GM18498 (cell line): Measurements from ENCODE around the gene TMEM63A.
A peak's percentile ranks its signal among the peaks of the same experiment; 100 is the strongest.

Source experiments
- ATAC-seq: cut with Tn5 transposase; IDR thresholded peaks from one replicate; pipeline ENCODE4 v1.9.1; 2021; ENCODE audit warnings: mild to moderate bottlenecking, moderate library complexity; ENCODE audit not compliant: unreplicated experiment

TMEM63A gene

DNA sequence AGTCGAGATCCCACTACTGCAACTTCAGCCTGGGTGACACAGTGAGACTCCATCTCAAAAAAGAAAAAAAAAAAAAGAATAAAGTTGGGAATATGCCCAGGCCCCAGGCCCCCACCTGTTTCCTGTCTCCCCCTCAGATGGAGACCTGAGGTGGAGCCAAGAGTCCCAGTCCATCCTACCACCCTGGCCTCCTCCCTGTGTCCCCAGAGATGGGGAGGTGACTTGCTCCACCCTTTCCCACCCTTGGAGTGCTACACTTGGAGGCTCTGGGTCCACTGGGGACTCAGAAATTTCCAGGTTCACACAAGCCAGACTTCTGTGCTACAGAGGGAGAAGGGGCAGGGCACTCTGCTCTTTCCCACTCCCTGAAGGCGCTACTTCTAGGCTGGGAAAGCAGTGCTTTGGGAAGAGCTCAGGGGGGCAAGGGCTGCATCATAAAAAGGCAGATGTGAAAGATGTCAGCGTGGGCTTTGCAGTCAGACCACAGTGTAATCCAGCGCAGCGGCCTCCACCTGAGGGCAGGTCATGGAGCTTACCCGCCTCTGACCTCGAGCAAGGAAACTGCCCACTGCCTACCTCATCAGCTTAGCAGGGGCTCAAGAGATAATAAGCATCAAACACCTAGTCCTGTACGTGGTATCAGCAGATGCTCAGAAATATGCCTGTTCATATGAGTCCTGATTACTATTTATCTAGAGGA lies 13.4 kb downstream of the TMEM63A start:
- no peak for ATAC-seq

DNA sequence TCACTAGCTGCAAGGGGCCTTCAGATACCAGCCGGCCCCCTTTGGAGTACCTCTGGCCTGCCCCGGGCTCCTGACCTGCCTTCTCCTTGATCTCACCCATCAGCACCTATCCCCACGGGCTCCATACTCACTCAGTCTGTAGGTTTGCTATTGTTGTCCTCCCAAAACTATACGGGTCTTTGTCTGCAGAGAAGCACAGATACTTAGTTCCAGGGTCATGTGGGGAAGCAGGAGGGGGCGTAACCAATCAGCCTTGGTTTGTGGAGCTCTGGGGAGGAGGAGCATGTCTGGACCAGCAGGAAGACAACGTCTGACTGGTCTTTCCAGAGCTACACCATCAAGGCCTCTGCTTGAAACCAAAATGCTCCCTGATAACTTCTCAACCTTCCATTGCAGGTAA lies 15.2 kb downstream of the TMEM63A start:
- no peak for ATAC-seq

DNA sequence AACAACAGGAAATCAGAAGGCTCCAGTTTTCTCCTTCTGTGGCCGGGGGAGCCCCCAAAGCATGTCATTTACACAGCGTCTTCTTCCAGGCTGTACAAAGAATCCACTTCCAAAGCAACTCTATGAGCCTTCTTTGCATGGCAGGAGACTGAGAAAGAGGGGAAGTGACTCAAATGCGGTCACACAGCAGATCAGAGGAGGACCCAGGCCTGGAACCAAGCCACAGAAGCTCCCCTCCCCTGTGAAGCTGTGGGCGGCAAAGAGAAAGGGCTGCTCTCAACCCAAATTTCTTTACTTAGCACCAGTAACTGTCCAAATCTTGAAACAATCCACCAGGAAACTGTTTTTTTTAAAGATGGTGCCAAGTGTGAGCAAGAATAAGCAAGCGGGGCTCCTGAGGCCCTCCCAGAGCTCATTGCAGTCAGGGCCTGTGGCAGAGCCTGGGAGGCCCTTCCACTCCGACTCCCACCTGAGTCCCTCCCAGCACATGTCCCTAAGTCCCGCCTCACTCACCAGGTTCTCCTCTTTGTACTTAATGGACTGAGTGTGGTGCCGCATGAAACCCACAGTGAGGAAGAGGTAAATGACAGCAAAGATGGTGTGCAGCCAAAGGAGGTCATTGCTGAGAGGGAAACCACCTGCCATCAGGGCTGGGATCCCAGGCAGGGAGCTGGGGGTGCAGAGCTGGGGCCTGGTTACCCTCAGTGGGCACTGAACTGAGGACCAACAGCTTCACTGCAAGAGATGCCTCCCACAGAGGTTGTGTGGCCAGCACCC lies 15.9 kb downstream of the TMEM63A start:
- peak; percentile 77 for ATAC-seq

DNA sequence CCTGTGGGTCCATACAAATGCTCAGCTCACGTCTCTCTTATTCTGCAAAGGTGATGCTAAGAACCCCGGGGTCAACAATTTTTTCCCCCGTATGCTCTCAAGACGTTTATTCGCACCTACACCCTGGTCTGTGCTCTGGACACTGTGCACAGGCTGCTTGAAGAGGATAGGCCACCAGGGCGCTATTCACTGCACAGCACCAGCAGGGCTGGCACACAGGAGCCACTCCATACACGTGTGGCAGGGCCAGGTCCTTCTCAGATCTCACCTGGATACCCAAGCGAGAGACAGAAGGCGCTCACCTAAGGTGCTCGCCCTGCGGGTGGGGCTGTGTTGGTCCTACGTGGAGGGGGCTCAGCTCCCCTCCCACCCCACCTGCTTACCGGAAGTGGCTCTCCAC lies 16.7 kb downstream of the TMEM63A start:
- ATAC-seq, result no peak

DNA sequence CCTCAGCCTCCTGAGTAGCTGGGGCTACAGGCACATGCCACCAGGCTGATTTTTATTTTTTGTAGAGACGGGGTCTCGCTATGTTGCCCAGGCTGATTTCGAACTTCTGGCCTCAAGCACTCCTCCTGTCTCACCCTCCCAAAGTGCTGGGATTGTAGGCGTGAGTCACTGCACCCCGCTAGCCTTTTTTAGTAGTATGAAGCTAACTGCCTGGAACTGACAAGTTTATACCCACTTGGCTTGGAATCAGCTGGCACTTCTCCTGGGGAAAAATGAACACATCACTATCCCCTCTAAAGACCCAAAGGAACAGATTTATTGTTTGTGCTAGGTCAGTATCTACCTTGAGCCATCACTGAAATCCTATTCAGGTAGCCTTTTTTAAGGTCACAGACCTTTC lies 19.0 kb downstream of the TMEM63A start:
- ATAC-seq, result no peak

DNA sequence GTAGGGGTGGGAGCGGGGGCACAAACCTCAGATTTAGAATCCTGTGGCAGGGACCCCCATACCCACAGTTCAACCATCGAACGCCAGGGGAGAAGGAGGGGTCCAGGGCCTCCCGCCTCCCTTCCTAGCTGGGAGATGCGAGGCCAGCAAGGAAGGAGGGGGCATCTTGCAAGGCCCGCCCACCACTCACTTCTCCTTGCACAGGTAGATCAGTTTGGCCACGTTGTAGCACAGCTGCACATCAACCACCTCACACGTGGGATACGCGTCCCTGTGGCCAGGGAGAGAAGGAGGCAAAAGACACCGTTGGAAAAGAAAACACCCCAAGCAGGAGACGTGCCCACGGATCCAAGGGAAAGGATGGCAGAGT lies 19.6 kb downstream of the TMEM63A start:
- no peak for ATAC-seq

DNA sequence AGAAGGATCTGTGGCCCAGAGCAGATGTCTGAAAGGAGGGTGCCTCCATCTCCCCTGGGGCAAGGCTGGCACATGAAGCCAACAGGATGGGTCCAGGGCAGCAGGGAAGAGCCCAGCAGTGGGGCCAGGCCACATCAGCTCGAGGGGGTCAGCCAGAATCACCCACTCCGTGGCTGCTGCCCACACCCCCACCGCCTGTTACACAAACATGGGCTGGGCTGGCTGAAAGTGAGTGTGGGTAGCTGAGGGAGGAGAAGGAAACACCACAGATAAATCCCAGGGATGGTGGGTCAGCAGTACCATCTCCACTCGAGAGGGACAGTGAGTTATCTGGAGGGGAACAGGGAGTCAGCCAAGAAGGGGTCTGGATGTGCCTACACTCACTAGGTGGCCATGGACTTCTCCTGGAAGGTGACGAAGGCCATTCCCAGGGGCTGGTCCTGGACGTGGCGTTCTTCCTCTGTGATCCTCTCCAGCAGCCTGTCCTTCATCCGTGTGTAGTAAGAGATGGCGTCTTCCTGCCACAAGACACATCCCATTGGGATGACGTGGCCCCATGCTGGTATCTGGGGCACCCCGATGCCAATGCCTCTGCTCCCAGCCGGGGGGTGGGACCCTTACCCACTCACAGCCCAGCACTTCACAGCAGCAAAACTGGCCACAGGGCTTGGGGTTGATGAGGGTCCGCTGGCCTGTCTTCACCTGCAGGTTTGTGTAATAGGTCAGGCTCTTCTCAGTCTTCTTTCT lies 20.2 kb downstream of the TMEM63A start:
- ATAC-seq, result no peak

DNA sequence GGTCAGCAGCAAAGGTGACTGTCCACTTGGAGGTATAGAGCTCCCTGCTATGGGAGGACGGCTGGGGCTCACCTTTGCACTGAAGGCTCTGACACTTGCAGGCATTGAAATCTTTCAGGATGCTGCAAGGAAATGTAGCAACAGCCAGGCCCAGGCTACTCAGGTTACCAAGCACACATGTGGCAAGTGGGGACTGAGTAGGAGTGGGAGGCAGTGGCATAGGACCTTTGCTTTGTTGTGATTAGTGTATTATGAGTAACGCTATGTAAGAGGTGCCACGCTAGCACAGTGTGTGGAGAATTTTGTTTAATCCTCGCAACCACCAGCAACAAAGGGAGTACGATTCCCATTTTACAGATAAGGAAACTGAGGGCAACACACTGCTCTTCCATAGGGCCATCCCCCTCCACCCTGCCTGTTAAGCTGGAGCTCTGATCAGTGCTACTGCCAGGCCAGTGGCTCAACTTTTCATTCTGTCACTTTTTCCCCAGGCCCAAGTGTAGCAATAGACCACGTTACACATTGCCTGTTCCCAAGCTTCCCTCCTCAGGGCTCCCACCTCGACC lies 21.2 kb downstream of the TMEM63A start:
- ATAC-seq, result no peak

DNA sequence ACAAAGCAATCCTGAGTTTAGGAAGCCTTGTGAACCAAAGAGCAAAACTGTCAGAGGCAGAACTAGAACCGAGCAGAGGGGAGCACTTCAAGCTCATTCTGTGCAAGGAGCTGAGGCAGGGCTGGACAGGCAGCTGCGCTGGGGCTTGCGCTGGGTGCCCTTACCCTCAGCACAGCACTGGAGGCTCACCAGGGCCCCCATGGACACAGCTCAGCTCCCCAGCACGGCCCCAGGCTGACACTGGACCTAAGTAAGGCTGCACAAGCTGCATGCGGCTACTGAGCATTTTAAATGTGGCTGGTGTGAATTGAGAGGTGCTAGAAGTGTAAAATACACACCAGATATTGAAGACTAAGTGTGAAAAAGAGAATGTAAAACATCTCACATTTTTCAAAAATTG lies 22.1 kb downstream of the TMEM63A start:
- ATAC-seq, result no peak

DNA sequence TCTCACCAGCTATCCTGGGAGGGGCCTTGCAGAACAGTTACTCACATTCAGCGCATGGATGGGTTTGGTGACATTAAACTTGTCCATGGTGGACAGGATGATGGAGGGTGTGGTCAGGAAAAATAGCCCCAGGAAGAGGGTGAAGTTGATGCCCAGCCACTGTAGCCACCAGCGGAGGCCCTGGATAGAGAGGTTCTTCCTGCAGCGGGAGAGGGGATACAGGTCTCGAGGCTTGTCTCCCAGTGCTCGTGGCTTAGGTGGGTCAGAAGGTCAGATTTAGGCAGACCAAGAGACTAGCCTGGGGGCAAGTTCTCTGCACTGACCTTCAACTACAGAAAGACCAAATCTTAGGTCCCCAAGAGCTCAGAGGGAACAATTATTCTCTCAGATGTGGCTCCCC lies 23.0 kb downstream of the TMEM63A start:
- no peak for ATAC-seq

DNA sequence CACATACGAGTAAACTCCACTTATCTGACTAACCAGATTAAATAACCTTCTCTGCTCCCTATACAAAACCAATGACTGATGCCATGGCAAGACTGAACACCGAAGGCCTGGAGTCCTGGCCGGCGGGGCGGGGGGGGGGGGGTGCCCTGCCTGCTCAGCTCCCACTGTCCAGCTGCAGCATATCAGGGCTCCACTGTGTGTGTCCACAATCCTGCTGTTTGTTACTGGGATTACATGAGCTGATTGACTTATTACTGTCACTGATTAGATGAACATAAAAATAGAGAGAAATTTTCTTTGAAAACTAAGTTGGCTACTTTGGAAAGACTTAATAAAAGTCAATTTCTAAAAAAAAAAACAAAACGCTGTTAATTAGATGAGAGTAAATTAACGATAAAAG lies 24.9 kb downstream of the TMEM63A start:
- no peak for ATAC-seq

DNA sequence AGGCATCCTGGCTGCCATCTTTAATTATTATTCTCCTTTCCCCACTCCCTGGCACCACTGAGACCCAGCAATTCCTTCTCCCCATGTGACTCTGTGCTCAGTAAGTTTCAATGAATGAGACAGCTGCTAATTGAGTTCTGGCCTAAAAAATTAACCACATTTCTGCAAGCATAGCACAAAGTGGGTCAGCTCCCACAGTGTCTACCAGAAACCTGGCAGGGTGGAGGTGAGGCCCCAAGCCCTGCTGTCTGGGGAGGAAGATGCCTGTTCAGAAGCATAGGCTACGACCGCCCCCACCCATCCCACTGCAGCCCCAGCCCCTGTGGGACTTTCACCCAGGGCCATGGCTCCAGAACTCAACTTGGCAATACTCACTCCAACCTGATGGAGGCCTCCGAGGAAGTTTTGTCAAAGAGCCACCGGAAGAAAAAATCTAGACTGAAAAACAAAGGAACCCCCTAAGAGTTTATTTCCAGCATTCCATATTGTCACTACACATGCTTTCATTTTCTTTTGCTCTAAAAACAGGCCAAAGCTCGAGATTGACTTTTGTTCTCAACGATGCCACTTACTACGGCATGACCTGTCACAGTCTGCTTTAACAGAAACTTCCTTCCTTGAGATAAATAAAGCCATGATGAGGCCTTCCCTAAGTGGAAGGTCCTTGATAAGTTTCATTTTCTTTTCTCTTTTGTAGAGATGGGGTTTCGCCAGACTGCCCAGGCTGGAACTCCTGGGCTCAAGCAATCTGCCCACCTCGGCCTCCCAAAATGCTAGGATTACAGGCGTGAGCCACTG lies 26.5 kb downstream of the TMEM63A start:
- ATAC-seq, result no peak

DNA sequence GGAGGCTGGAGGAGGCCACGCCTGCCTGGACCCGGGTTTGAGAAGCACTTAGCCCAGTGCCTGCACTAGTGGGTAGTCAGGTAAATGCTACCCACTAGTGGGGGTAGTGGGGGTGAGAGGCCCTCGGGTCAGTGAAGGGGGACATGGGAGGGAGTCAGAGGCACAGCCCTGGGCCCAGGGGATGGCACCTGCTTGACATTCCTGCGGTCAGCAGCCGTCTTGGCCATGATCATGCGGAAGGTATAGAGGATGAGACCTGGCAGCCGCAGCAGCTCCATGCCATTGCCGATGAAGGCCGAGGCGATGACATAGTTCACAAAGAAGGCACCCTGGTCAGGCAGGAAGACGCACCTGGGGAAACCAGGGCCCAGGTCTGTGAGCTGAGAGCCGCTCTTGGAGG lies 28.7 kb downstream of the TMEM63A start:
- ATAC-seq, result no peak

DNA sequence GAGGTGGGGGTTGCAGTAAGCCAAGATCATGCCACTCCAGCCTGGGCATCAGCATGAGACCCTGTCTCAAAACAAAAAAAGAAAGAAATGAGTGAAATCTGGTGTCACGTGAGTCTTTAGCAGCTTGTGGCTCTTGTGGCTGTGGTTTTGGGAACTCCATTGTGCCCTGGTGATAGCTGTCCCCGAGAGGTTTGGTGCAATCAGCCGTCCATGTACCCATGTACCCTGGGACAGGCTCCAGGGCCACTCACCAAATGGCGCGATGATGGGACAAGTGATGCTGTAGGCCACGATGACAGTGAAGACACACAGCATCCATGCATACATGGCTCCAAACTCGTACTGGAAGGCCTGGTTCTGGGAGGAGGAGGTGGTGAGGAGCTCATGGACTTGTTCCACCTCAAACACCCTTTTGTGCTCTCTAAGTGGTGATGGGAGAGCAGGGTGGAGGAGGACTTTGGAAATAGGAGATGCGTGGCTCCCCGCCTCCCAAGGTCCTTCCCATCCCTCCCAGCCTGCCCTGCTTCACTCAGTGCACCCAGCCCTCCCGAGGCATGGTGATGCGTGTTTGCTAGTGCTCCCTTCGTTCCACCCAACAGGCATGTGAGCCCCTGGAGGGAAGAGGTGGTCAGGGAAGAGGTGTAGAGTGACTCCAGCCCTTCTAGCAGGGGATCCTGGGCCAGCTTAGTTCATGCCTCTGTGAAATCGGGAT lies 29.6 kb downstream of the TMEM63A start:
- no peak for ATAC-seq

DNA sequence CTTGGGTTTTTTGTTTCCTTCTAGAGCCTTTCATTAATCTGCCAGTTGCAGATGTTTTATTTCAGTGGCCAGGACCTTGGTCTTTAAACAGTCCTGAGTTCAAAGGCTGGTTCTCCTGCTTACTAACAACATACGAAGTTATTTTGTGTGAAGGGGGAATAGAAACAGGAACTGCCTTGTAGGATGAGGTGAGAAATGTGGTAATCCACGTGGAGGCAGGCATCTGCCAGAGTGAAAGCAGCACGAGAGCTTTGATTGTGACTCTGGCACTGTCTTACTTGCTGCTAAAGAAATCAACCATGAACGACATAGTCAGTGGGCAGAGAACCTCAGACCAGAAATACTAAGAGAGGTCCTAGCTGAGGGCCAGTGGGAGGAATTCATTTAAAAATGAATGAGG lies 30.4 kb downstream of the TMEM63A start:
- ATAC-seq, result peak; percentile 56

DNA sequence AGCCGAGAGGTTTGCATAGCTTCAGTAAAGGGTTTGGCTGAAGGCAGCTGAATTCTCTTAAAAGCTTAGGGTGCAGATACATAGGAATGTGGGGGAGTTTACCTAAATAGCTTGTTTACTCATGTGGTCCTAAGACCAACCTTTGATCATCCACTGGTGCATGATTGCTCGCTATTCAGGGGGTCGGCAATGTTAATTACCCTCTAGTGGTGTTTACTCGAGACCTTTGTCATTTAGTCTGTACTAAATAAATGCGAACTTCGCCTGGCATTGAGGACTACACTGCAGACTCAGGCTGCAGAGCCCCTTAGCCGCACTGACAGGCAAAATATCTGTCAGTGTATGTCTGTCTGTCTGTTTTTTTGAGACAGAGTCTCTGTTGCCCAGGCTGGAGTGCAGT lies 31.8 kb downstream of the TMEM63A start:
- no peak for ATAC-seq

DNA sequence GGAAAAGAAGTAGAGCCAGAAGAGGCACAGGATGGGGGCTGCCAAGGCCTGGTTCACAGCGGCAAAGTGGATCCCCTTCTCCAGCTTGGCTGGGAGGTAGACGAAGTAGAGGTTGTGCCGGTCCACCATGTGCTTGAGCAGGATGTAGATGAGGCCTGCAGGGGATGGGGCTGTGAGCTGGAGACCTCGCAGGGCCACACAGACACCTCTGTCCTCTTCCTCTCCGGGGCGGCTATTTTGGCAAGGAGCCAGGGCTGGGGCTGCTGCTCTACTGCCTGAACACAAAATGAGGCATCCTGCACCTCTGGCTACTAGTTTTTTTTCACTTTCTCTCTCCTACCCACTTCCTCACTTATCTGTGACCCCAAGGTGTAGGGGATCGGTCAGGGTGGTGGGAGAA lies 32.3 kb downstream of the TMEM63A start:
- no peak for ATAC-seq

DNA sequence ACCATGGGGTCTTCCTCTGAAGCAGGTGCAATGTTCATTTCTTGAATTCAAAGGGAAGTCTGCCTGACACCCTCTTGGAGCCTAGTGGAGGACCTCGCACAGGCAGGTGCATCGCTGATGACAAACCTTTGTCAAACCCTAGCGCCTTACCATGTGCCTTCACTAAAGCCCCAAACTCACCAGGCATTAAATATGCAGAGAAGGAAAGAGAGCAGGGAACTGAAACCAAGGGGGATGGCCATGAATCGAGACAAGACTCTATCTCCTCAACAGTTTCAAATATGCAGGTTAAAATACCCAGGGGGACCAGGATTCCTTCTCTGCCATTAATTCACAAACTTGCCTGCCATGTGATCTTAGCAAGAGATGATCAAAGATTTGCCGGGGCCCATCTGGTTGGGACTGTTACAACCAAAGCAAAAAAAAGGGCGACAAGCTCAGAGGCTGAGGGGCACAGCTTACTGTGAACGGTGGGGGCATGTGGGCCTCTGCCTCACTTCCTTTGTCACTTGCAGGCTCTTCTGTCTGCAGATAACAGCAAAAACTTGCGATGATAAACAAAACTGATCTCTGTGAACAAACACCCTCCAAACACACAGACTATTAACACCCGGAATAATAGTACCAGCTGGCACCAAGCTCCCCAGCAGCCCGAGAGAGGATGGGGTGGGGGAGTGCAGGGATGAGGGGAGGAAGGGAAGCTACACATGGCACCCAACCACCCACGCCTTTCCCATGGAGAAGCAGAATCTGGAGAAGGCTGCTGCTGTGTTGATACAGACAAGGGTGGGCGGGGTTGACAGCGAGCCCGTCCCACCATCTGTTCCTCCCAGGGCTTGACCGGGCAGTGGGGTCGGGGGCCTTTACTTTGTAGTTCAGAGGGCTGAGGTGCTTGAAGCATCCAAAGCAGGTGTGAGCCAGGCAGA lies 33.9 kb downstream of the TMEM63A start:
- peak; percentile 66 for ATAC-seq

DNA sequence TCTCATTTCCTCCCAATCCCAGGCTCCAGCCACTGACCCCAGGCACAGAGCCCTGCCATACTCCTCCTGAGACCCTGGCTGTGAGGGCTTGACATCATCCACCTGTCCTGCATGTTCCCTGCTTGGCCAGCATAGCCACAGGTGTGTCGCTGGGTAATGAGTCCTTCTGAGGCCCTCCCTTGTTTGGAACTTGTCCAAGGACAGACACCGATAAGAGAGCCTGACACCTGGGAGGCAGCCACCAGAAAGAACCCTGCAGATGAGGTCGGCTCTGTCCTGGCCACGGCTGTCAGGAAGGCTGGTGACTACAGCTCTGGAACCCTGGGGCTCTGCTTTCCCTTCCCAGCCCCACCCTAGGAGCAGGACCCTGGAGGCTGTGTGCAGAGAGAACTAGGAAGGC lies 34.6 kb downstream of the TMEM63A start:
- no peak for ATAC-seq
